ENCODE results near the gene HID1.

DNA sequence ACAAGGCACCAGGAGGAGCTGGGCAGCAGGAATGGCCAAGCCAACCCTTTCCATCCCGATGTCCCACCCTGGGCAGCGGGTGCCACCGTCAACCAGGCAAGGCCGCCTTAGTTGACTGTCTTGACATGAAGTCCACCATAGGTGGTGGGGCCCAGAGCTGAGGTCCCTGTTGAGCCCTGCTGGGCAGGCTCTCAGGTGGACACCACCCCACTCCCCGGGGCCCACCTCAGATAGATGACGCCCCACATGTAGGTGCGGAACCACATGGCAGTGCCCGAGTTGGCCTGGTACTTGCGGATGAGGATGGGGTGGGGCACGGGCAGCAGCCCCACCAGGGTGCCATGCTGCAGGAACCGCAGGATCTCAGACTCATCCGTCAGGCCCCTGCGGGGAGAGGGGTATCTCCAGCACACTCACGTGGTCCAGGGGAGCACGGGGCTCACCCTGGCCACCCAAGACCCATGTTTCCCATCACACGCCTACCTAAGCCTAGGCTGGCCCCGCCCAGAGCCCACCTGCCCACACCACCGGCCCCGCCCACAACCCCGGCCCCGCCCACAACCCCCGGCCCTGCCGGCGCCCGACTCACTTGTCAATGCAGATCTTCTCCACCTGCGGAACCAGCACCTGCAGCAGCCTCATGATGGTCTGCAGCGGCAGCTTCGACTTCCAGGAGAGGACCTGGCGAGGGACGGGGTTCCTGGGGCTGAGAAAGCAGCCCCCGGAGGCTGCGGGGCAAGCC, 20.7 kb downstream of the HID1 start:
- no peak for TF ChIP-seq POLR2A (IDR thresholded peaks at IDR 0.05; ENCODE audit: low read depth, low read length)
- TF ChIP-seq RCOR1 (IDR thresholded peaks at IDR 0.05; ENCODE audit: insufficient replicate concordance, low read length) = no peak
- TF ChIP-seq, protein P1, sequence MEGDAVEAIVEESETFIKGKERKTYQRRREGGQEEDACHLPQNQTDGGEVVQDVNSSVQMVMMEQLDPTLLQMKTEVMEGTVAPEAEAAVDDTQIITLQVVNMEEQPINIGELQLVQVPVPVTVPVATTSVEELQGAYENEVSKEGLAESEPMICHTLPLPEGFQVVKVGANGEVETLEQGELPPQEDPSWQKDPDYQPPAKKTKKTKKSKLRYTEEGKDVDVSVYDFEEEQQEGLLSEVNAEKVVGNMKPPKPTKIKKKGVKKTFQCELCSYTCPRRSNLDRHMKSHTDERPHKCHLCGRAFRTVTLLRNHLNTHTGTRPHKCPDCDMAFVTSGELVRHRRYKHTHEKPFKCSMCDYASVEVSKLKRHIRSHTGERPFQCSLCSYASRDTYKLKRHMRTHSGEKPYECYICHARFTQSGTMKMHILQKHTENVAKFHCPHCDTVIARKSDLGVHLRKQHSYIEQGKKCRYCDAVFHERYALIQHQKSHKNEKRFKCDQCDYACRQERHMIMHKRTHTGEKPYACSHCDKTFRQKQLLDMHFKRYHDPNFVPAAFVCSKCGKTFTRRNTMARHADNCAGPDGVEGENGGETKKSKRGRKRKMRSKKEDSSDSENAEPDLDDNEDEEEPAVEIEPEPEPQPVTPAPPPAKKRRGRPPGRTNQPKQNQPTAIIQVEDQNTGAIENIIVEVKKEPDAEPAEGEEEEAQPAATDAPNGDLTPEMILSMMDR (conservative IDR thresholded peaks at IDR 0.05; ENCODE audit: low read depth, low read length) = no peak
- no peak for TF ChIP-seq MAZ (IDR thresholded peaks at IDR 0.05; ENCODE audit: borderline replicate concordance, low read depth, low read length)
- no peak for TF ChIP-seq SMC3 (IDR thresholded peaks at IDR 0.05; ENCODE audit: low read depth, low read length)
- TF ChIP-seq MAFK (IDR thresholded peaks at IDR 0.05; ENCODE audit: low read depth, low read length) = no peak
- no peak for TF ChIP-seq CHD1 (IDR thresholded peaks at IDR 0.05; ENCODE audit: low read depth, low read length)
- no peak for TF ChIP-seq BHLHE40 (IDR thresholded peaks at IDR 0.05; ENCODE audit: low read depth, low read length)
- TF ChIP-seq, protein P2, sequence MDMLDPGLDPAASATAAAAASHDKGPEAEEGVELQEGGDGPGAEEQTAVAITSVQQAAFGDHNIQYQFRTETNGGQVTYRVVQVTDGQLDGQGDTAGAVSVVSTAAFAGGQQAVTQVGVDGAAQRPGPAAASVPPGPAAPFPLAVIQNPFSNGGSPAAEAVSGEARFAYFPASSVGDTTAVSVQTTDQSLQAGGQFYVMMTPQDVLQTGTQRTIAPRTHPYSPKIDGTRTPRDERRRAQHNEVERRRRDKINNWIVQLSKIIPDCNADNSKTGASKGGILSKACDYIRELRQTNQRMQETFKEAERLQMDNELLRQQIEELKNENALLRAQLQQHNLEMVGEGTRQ (IDR thresholded peaks at IDR 0.05; ENCODE audit: low read depth, low read length) = no peak
